ENCODE data around the gene NSD1. TPM values are rescaled to one million over a fixed set of nuclear protein-coding genes. Genes with fewer than 3 reads are reported as not detected.

Gene NSD1
- total RNA-seq, 1 donor from 2014 or later: 45.4 TPM

GRCh38 chr5:177178733-177179304 is 45.2 kb downstream of the NSD1 start:
- Histone ChIP-seq H3K27ac (no peak overlapping the region), H3K4me1 (peaks cover 20% of the 10 kb centered on the region), H3K27me3 (no peaks in the 10 kb centered on the region), H3K9me3 (no peaks in the 10 kb centered on the region), H3K36me3 (no peaks in the 10 kb centered on the region), H3K4me3 (no peak overlapping the region)
- no peak for TF ChIP-seq POLR2A (IDR thresholded peaks at IDR 0.05)
- TF ChIP-seq POLR2AphosphoS5 (IDR thresholded peaks at IDR 0.05; ENCODE audit: insufficient read depth in 1 of 2, low read depth in 1 of 2): no peak
- TF ChIP-seq, protein P1, sequence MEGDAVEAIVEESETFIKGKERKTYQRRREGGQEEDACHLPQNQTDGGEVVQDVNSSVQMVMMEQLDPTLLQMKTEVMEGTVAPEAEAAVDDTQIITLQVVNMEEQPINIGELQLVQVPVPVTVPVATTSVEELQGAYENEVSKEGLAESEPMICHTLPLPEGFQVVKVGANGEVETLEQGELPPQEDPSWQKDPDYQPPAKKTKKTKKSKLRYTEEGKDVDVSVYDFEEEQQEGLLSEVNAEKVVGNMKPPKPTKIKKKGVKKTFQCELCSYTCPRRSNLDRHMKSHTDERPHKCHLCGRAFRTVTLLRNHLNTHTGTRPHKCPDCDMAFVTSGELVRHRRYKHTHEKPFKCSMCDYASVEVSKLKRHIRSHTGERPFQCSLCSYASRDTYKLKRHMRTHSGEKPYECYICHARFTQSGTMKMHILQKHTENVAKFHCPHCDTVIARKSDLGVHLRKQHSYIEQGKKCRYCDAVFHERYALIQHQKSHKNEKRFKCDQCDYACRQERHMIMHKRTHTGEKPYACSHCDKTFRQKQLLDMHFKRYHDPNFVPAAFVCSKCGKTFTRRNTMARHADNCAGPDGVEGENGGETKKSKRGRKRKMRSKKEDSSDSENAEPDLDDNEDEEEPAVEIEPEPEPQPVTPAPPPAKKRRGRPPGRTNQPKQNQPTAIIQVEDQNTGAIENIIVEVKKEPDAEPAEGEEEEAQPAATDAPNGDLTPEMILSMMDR (IDR thresholded peaks at IDR 0.05): no peak
- no peak for DNase-seq (ENCODE audit: extremely low spot score in 2 of 2)
- intact Hi-C loops (cut with DNase I): no loop called here

DNA sequence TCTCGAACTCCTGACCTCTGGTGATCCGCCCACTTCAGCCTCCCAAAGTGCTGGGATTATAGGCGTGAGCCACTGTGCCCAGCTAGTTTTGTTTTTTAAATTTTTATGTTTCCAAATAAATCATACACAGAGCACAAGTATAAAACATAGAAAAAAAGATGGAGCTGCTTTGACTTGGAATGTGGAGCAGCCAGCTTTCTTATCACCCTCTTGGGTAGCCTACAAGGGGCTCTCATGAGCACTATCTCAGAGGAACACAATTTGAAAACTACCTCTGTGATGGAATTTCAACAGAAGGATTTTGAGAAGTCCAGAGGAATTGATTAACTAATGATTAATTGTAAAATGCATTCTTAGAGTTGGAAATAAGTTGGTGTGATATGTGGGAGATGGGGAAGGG is 45.9 kb downstream of the NSD1 start:
- H3K4me1 ChIP-seq: peaks cover 24% of the 10 kb centered on the region
- no peaks in the 10 kb centered on the region for H3K27me3 ChIP-seq
- H3K27ac ChIP-seq: no peak overlapping the region
- no peaks in the 10 kb centered on the region for H3K36me3 ChIP-seq
- TF ChIP-seq, protein P1 (IDR thresholded peaks at IDR 0.05): no peak
- no peak for TF ChIP-seq POLR2AphosphoS5 (IDR thresholded peaks at IDR 0.05; ENCODE audit: insufficient read depth in 1 of 2, low read depth in 1 of 2)
- TF ChIP-seq POLR2A (IDR thresholded peaks at IDR 0.05): no peak
- DNase-seq (ENCODE audit: extremely low spot score in 2 of 2): no peak
- intact Hi-C loops (cut with DNase I): no loop called here
- no peak overlapping the region for H3K4me3 ChIP-seq
- H3K9me3 ChIP-seq: no peaks in the 10 kb centered on the region

DNA sequence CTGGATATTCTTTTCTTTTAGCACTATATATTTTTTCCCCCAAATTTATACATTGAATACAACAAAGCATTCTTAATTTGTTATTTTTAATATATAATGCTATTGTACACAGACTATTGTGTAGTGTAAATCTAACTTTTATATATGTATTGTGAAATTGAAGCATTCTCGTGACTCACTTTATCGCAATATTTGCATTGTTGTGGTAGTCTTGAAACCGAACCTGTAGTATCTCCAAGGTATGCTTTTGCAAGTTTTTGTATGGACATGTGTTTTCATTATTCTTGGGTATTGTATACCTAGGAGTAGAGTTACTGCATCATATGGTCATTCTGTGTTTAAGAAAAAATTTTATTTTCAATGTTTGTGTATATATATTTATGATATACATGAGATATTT is 49.6 kb downstream of the NSD1 start:
- intact Hi-C loops (cut with DNase I): no loop called here
- Histone ChIP-seq H3K9me3 (no peaks in the 10 kb centered on the region), H3K4me1 (peaks cover 36% of the 10 kb centered on the region), H3K27ac (no peak overlapping the region), H3K4me3 (no peak overlapping the region), H3K27me3 (no peaks in the 10 kb centered on the region), H3K36me3 (no peaks in the 10 kb centered on the region)
- TF ChIP-seq POLR2AphosphoS5 (IDR thresholded peaks at IDR 0.05; ENCODE audit: insufficient read depth in 1 of 2, low read depth in 1 of 2) (no peak), POLR2A (IDR thresholded peaks at IDR 0.05) (no peak)
- TF ChIP-seq, protein P1 (IDR thresholded peaks at IDR 0.05): no peak
- DNase-seq (ENCODE audit: extremely low spot score in 2 of 2): no peak

- no peak for DNase-seq (ENCODE audit: extremely low spot score in 2 of 2)
- TF ChIP-seq POLR2A (IDR thresholded peaks at IDR 0.05): no peak
- TF ChIP-seq, protein P1 (IDR thresholded peaks at IDR 0.05): no peak
- no peak for TF ChIP-seq POLR2AphosphoS5 (IDR thresholded peaks at IDR 0.05; ENCODE audit: insufficient read depth in 1 of 2, low read depth in 1 of 2)
- Histone ChIP-seq H3K36me3 (no peaks in the 10 kb centered on the region), H3K4me1 (peaks cover 34% of the 10 kb centered on the region), H3K27me3 (no peaks in the 10 kb centered on the region), H3K9me3 (no peaks in the 10 kb centered on the region), H3K27ac (no peak overlapping the region), H3K4me3 (no peak overlapping the region)
- intact Hi-C loops (cut with DNase I): no loop called here
These were observed 50.3 kb downstream of the NSD1 start for GRCh38 chr5:177183766-177184360.

DNA sequence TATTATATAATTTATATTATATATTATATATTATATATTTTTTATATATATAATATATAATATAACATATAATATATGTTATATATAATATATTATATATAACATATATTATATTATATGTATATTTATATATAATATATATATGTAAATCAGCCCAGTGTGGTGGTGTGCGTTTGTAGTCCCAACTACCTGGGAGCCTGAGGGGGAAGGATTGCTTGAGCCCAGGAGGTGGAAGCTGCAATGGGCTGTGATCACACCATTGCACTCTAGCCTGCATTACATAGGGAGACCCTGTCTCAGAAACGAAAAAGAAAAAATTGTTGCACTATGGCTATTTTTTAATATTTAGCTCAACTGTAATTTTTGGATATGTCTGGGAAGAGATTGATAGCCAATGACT is 52.4 kb downstream of the NSD1 start:
- Histone ChIP-seq H3K9me3 (no peaks in the 10 kb centered on the region), H3K36me3 (no peaks in the 10 kb centered on the region), H3K27me3 (no peaks in the 10 kb centered on the region), H3K27ac (no peak overlapping the region), H3K4me1 (peaks cover 30% of the 10 kb centered on the region), H3K4me3 (no peak overlapping the region)
- TF ChIP-seq POLR2A (IDR thresholded peaks at IDR 0.05): no peak
- TF ChIP-seq POLR2AphosphoS5 (IDR thresholded peaks at IDR 0.05; ENCODE audit: insufficient read depth in 1 of 2, low read depth in 1 of 2): no peak
- TF ChIP-seq, protein P1 (IDR thresholded peaks at IDR 0.05): no peak
- intact Hi-C loops (cut with DNase I): no loop called here
- no peak for DNase-seq (ENCODE audit: extremely low spot score in 2 of 2)

Measured in vagina (tissue), 2 donors.